IMR-90 (cell line): Measurements from ENCODE around the gene SPINT2.

Source experiments
- CEBPB ChIP-seq: IDR thresholded peaks from 2 replicates; pipeline ENCODE4 v1.6.1; 2012; ENCODE audit warnings: low read depth, low read length, improper control_type of control experiment
- POLR2A ChIP-seq: IDR thresholded peaks from 2 replicates; pipeline ENCODE4 v1.6.1; 2012; ENCODE audit warnings: mild to moderate bottlenecking, low read depth, low read length
- TF ChIP-seq, protein P1 (sequence below): conservative IDR thresholded peaks from 2 replicates; pipeline ENCODE4 v1.5.1; 2012; ENCODE audit warnings: mild to moderate bottlenecking, low read depth, low read length, improper control_type of control experiment
- TF ChIP-seq, protein P2 (sequence below): fragments of 150-350 bp; IDR thresholded peaks from 2 replicates; pipeline ENCODE4 v1.6.1; 2017; ENCODE audit warnings: mild to moderate bottlenecking, antibody characterized with exemption, low read length, low read depth

DNA sequence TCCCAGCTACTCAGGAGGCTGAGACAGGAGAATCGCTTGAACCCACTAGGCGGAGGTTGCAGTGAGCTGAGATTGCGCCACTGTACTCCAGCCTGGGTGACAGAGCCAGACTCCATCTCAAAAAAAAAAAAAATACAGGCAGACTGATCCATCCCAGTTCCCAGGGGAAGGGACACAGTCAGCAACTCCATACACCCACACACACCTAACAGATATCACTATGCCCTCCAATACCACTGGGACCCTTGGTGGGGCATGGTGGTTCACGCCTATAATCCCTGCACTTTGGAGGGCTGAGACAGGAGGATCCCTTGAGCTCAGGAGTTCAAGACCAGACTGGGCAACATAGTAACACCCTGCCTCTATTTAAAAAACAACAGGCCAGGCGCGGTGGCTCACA, 43.0 kb upstream of the SPINT2 start:
- TF ChIP-seq, protein P1, sequence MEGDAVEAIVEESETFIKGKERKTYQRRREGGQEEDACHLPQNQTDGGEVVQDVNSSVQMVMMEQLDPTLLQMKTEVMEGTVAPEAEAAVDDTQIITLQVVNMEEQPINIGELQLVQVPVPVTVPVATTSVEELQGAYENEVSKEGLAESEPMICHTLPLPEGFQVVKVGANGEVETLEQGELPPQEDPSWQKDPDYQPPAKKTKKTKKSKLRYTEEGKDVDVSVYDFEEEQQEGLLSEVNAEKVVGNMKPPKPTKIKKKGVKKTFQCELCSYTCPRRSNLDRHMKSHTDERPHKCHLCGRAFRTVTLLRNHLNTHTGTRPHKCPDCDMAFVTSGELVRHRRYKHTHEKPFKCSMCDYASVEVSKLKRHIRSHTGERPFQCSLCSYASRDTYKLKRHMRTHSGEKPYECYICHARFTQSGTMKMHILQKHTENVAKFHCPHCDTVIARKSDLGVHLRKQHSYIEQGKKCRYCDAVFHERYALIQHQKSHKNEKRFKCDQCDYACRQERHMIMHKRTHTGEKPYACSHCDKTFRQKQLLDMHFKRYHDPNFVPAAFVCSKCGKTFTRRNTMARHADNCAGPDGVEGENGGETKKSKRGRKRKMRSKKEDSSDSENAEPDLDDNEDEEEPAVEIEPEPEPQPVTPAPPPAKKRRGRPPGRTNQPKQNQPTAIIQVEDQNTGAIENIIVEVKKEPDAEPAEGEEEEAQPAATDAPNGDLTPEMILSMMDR = no peak
- TF ChIP-seq CEBPB (no peak), POLR2A (no peak)
- TF ChIP-seq, protein P2, sequence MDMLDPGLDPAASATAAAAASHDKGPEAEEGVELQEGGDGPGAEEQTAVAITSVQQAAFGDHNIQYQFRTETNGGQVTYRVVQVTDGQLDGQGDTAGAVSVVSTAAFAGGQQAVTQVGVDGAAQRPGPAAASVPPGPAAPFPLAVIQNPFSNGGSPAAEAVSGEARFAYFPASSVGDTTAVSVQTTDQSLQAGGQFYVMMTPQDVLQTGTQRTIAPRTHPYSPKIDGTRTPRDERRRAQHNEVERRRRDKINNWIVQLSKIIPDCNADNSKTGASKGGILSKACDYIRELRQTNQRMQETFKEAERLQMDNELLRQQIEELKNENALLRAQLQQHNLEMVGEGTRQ = no peak
